Activated naive CD4-positive, alpha-beta T cell treated with anti-CD3 and anti-CD28 coated beads for 36 hours (primary cell): ENCODE data around the gene FTO. TPM values are rescaled to one million over a fixed set of nuclear protein-coding genes. Genes with fewer than 3 reads are reported as not detected.

Source experiments
- CTCF ChIA-PET: fragments of 350-600 bp; sonication (Branson Sonifier 250); formaldehyde crosslinking; loops from one replicate; lab custom pipeline; 2021; ENCODE audit warnings: antibody characterized with exemption; lab: Charles Lee
- DNase-seq: peaks from one replicate; pipeline ENCODE4 v3.0.0-alpha.2; 2020
- H3K27ac Mint-ChIP-seq: one replicate; pipeline ENCODE4 v1.8.0; 2021; ENCODE audit warnings: mild to moderate bottlenecking, mixed read lengths
- H3K27me3 Mint-ChIP-seq: one replicate; pipeline ENCODE4 v1.8.0; 2021; ENCODE audit warnings: low read depth, mixed read lengths
- H3K36me3 Mint-ChIP-seq: one replicate; pipeline ENCODE4 v1.8.0; 2021; ENCODE audit warnings: low read depth, mixed read lengths
- H3K4me1 Mint-ChIP-seq: one replicate; pipeline ENCODE4 v1.8.0; 2021; ENCODE audit warnings: low read depth, mixed read lengths
- H3K4me3 Mint-ChIP-seq: one replicate; pipeline ENCODE4 v1.8.0; 2021; ENCODE audit warnings: mild to moderate bottlenecking, moderate library complexity, mixed read lengths
- H3K9me3 Mint-ChIP-seq: one replicate; pipeline ENCODE4 v1.8.0; 2021; ENCODE audit warnings: mixed read lengths
- intact Hi-C: fragments of 100-400 bp; cut with micrococcal nuclease; formaldehyde crosslinking; loops from one replicate; pipeline ENCODE4 v1.15.1; 2023
- total RNA-seq, 2 experiments: library from RNA; stranded (reverse); gene quantifications; one replicate each; pipeline ENCODE4 v1.2.3, GENCODE V29; 2021

The FTO gene
- total RNA-seq, 2 experiments from 2014 or later, result 60.2 to 63.9 TPM

DNA sequence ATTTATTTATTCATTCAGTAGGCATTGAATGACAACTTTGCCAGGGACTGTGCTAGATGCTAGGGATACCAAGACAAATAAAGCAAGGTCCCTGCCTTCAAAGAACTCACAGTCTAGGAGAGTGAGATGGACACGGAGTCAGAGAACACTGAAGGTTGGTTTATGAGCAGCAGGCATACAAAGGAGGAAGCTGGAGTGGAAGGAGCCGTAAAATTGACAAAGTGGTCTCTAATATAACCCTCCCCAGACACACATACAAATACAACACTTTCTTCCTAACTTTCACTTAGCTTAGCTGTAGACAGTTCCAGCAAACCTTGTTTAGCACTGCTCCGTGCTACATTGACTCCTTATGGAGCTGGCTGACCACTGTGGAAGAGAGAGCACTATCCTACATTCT is 353.0 kb downstream of the FTO start:
- Mint-ChIP-seq H3K9me3 (no peaks in the 10 kb centered on the region), H3K4me1 (no peaks in the 10 kb centered on the region), H3K36me3 (peaks cover 7% of the 10 kb centered on the region), H3K4me3 (no peak overlapping the region), H3K27me3 (no peaks in the 10 kb centered on the region), H3K27ac (no peak overlapping the region)
- DNase-seq, result no peak
- intact Hi-C loops, result no loop called here
- CTCF ChIA-PET, result no interaction called here

GRCh38 chr16:54059319-54059718 is 355.4 kb downstream of the FTO start:
- intact Hi-C loops, result no loop called here
- CTCF ChIA-PET, result no interaction called here
- no peaks in the 10 kb centered on the region for H3K4me1 Mint-ChIP-seq
- no peak overlapping the region for H3K27ac Mint-ChIP-seq
- peaks cover 5% of the 10 kb centered on the region for H3K36me3 Mint-ChIP-seq
- no peak for DNase-seq
- H3K9me3 Mint-ChIP-seq, result no peaks in the 10 kb centered on the region
- H3K4me3 Mint-ChIP-seq, result no peak overlapping the region
- no peaks in the 10 kb centered on the region for H3K27me3 Mint-ChIP-seq

DNA sequence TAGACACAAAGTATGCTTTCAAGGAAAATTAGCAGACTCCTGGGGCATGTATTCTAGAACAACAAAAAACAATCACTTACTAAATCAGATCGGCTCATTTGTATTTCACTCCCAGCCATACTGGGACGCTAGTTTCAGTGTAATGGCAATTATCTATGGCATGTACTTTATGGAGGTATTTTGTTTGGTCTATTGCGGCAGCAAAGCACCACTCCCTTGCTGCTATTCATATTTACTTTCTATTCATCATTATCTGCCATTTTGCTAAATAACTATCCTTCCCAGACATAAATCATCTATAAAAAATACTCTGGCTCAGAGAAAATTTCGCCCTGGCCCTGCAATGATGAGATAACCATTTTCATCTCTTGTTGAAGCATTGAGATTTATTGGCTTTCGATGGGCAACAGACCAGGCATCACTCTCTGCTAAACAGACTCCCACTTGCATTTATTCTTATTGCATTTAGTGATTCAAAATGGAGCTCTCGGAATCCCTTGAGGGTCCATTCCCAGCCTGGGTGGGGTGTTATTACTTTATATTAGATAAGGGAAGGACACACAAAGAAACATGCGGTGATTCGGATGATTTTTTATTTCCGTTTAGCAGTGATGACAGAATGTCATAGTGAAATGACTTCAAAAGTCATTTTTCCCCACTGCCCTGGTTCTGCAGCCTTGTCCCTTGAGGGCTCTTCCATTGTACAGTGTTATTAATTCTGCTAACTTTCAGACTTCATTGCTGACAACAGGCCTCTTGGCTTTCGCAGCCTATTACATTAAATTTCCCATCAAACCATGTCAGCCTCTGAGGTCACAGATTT is 356.9 kb downstream of the FTO start:
- H3K36me3 Mint-ChIP-seq, result peaks cover 5% of the 10 kb centered on the region
- DNase-seq, result no peak
- intact Hi-C loops, result no loop called here
- H3K4me1 Mint-ChIP-seq, result no peaks in the 10 kb centered on the region
- H3K27ac Mint-ChIP-seq, result no peak overlapping the region
- no peaks in the 10 kb centered on the region for H3K9me3 Mint-ChIP-seq
- no peak overlapping the region for H3K4me3 Mint-ChIP-seq
- CTCF ChIA-PET, result no interaction called here
- H3K27me3 Mint-ChIP-seq, result no peaks in the 10 kb centered on the region

GRCh38 chr16:54061454-54061853 is 357.5 kb downstream of the FTO start:
- Mint-ChIP-seq H3K27me3 (no peaks in the 10 kb centered on the region), H3K4me3 (no peak overlapping the region), H3K27ac (no peak overlapping the region), H3K4me1 (no peaks in the 10 kb centered on the region), H3K36me3 (peaks cover 5% of the 10 kb centered on the region), H3K9me3 (no peaks in the 10 kb centered on the region)
- no peak for DNase-seq
- CTCF ChIA-PET, result no interaction called here
- intact Hi-C loops, result no loop called here

DNA sequence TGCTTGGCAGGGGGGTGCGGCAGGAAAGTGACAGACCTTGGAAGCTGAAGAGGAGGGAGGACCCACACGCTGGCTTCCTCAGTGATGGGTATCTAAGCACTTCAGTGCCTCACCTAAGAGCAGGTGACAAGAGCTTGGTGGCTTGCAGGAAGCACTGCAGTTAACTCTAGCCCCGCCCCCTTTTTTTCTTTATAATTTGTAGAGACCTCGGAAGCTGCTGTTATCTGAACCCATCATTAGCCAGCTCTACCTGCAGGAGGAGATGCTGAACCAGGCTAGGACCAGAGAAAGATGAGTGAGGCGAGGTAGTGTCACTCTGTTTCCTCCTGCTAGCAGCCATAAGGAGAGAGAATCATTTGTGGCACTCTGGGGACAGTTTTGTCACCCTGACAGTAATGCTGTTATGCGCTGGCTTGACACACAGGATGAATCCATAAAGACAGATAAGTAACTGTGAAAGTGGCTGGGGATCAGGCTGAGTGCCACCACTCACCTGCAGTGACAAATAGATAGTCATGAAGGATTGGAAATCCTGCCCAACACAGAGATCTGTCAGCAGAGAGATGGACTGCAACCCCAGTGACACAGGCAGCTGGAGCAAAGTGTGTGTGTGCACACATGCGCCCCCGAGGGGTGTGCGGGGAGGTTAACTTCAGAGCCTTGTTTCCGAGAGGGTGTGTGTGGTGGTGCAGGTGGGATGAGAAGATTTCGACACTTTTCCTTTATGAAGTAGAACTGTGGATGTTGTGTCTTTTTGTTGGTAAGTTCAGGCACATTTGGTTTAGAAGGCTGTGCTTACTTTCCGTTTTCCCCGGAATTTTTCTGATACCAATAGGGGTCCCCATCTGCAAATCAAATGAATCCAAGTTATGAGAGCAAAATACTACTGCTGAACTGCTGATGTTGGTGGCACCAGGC is 358.7 kb downstream of the FTO start:
- intact Hi-C loops, result no loop called here
- H3K27ac Mint-ChIP-seq, result no peak overlapping the region
- H3K4me1 Mint-ChIP-seq, result no peaks in the 10 kb centered on the region
- H3K27me3 Mint-ChIP-seq, result no peaks in the 10 kb centered on the region
- no peak for DNase-seq
- H3K36me3 Mint-ChIP-seq, result peaks cover 2% of the 10 kb centered on the region
- no peak overlapping the region for H3K4me3 Mint-ChIP-seq
- H3K9me3 Mint-ChIP-seq, result no peaks in the 10 kb centered on the region
- CTCF ChIA-PET, result no interaction called here

- no peak overlapping the region for H3K4me3 Mint-ChIP-seq
- CTCF ChIA-PET, result no interaction called here
Measured at GRCh38 chr16:54063279-54063773, 359.4 kb downstream of the FTO start.

DNA sequence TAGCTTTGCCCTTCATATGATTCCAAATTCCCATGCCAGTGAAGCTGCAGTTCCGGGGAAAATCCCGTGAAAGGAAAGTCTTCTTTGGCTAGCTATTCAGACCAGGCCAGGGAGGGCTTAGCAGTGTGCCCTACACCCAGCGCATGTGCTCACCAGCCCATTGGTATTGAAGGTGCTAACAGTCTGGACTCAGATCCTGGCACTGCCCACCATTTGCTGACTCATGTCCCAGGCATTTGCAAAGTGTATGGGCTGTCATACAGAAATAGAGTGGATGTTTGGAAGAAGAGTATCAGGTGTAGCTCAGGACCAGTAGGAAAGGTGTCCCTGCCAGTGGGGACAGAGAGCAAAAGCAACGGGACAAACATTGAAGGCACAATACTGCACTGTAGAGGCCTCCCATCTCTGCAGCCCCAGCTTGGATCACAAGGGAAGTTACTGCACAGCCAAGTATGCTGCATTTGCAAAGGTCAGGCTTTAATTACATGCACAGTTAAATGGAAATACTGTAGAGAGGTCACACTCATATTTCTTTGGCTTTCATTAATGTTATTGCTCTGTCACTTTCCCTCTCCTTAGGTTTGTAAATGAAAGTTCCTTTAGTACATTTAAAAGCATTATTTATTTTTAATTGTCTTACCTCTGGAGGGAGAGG is 362.6 kb downstream of the FTO start:
- H3K4me1 Mint-ChIP-seq, result no peaks in the 10 kb centered on the region
- no peak for DNase-seq
- H3K9me3 Mint-ChIP-seq, result no peaks in the 10 kb centered on the region
- no peaks in the 10 kb centered on the region for H3K36me3 Mint-ChIP-seq
- CTCF ChIA-PET, result no interaction called here
- H3K4me3 Mint-ChIP-seq, result no peak overlapping the region
- intact Hi-C loops, result no loop called here
- no peaks in the 10 kb centered on the region for H3K27me3 Mint-ChIP-seq
- H3K27ac Mint-ChIP-seq, result no peak overlapping the region

More at GRCh38 chr16:54063279-54063773, 359.4 kb downstream of the FTO start:
- no peak for DNase-seq
- Mint-ChIP-seq H3K27me3 (no peaks in the 10 kb centered on the region), H3K9me3 (no peaks in the 10 kb centered on the region), H3K4me1 (no peaks in the 10 kb centered on the region), H3K27ac (no peak overlapping the region), H3K36me3 (peaks cover 2% of the 10 kb centered on the region)
- intact Hi-C loops, result no loop called here

GRCh38 chr16:54067322-54068065 is 363.5 kb downstream of the FTO start:
- CTCF ChIA-PET, result no interaction called here
- no peaks in the 10 kb centered on the region for H3K27me3 Mint-ChIP-seq
- intact Hi-C loops, result no loop called here
- no peak overlapping the region for H3K4me3 Mint-ChIP-seq
- no peak overlapping the region for H3K27ac Mint-ChIP-seq
- DNase-seq, result no peak
- no peaks in the 10 kb centered on the region for H3K4me1 Mint-ChIP-seq
- no peaks in the 10 kb centered on the region for H3K9me3 Mint-ChIP-seq
- H3K36me3 Mint-ChIP-seq, result no peaks in the 10 kb centered on the region

DNA sequence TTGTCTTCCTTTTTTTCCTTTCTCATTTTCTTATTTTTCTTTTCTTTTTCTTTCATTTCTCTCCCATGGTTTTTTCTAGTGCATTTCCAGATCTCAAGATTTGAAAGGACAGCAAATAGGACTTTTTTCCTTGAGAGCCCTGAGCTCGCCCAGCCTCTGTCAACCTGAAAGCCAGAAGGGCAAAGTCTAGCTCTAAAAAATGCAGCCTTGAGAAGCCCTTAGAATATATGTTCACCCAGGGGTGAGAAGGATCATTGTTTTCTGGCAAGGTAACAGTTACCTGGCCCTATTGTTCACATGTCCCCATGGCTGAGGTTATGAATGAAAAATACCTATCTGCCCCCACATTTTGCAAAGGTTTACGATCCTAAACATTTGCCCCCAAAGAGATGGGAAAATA is 364.3 kb downstream of the FTO start:
- H3K9me3 Mint-ChIP-seq, result no peaks in the 10 kb centered on the region
- no peak overlapping the region for H3K27ac Mint-ChIP-seq
- CTCF ChIA-PET, result interaction anchor here (0.7 kb wide), 1 partner anchor 1402 kb away, joined by 4 read pairs; no protein-coding TSS in a partner anchor
- no peak for DNase-seq
- H3K27me3 Mint-ChIP-seq, result no peaks in the 10 kb centered on the region
- peaks cover 2% of the 10 kb centered on the region for H3K36me3 Mint-ChIP-seq
- no peaks in the 10 kb centered on the region for H3K4me1 Mint-ChIP-seq
- intact Hi-C loops, result no loop called here
- H3K4me3 Mint-ChIP-seq, result no peak overlapping the region

DNA sequence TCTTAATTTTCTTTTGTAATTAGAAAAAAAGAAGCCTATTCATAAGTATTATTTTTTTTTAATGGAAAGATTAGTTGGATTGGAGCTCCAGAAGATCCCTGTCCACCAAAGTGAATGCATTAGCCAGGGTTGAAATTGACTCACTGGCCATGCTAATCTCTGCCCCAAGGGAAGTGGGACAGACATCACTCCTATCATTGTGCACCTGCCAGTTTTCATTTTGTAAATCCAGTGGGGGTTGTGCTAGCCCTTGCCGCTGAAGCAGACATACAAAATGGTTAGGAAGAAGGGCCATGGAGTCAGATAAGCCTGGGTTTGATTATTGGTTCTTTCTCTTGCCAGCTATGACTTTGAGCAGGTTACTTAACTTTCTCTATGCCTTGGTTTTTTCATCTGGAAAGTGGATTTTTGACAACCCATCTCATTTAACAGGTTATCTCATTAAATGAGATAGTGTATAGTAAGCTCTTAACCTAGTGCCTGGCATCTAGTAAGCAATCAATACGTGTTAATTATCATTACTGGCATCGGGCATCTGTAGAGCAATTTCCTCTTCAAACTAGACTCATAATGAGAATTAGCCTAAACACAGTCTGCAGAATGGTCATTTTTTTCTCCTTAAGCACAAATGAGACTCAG is 365.8 kb downstream of the FTO start:
- CTCF ChIA-PET, result no interaction called here
- no peak overlapping the region for H3K27ac Mint-ChIP-seq
- DNase-seq, result no peak
- no peak overlapping the region for H3K4me3 Mint-ChIP-seq
- H3K27me3 Mint-ChIP-seq, result no peaks in the 10 kb centered on the region
- H3K9me3 Mint-ChIP-seq, result no peaks in the 10 kb centered on the region
- intact Hi-C loops, result no loop called here
- H3K36me3 Mint-ChIP-seq, result peaks cover 2% of the 10 kb centered on the region
- no peaks in the 10 kb centered on the region for H3K4me1 Mint-ChIP-seq

- intact Hi-C loops, result no loop called here
- H3K9me3 Mint-ChIP-seq, result no peaks in the 10 kb centered on the region
- H3K4me3 Mint-ChIP-seq, result no peak overlapping the region
- no peak overlapping the region for H3K27ac Mint-ChIP-seq
- H3K36me3 Mint-ChIP-seq, result peaks cover 2% of the 10 kb centered on the region
- no peaks in the 10 kb centered on the region for H3K27me3 Mint-ChIP-seq
- H3K4me1 Mint-ChIP-seq, result no peaks in the 10 kb centered on the region
- DNase-seq, result no peak
- CTCF ChIA-PET, result no interaction called here
Measured at GRCh38 chr16:54070789-54071343, 366.9 kb downstream of the FTO start.
